A673 (cell line): ENCODE results near the gene TEAD1. TPM values are rescaled to one million over a fixed set of nuclear protein-coding genes. Genes with fewer than 3 reads are reported as not detected.
A peak's percentile ranks its signal among the peaks of the same experiment; 100 is the strongest.

ENCODE experiments used
- BruUV-seq: library from RNA; stranded (reverse); fragments of 400-500 nt; replicated peaks from 2 replicates; lab custom pipeline; 2021; lab: Mats Ljungman, UMichigan
- CTCF ChIA-PET: fragments of 300-600 bp; sonication (Branson Sonifier 250); formaldehyde crosslinking; loops from one replicate; lab custom pipeline; 2022; ENCODE audit warnings: antibody characterized with exemption; lab: Charles Lee
- POLR2A ChIA-PET: fragments of 300-600 bp; sonication (Branson Sonifier 250); formaldehyde crosslinking; loops from one replicate; lab custom pipeline; 2022; ENCODE audit warnings: antibody characterized with exemption; ENCODE audit not compliant: low non-redundant PET; lab: Charles Lee
- DNase-seq: peaks from one replicate; pipeline ENCODE4 v3.0.0-alpha.2; 2015; ENCODE audit warnings: low spot score
- H3K27ac ChIP-seq: fragments of 200-600 bp; sonication (generic); 2 replicates; pipeline ENCODE4 v1.5.1; 2016; ENCODE audit warnings: mixed run types, low read depth, mild to moderate bottlenecking, mixed read lengths, antibody characterized with exemption, low read length; ENCODE audit not compliant: poor library complexity, severe bottlenecking
- H3K27me3 ChIP-seq: fragments of 200-600 bp; sonication (generic); replicated peaks from 2 replicates; pipeline ENCODE4 v1.6.1; 2017; ENCODE audit warnings: mixed run types, low read depth, mild to moderate bottlenecking, mixed read lengths, antibody characterized with exemption, low read length; ENCODE audit not compliant: insufficient read depth, poor library complexity
- H3K36me3 ChIP-seq: fragments of 200-600 bp; sonication (generic); 2 replicates; pipeline ENCODE4 v1.6.1; 2016; ENCODE audit warnings: mixed run types, mild to moderate bottlenecking, mixed read lengths, antibody characterized with exemption, low read length; ENCODE audit not compliant: insufficient read depth, poor library complexity, severe bottlenecking
- H3K4me1 ChIP-seq: fragments of 200-600 bp; sonication (generic); 2 replicates; pipeline ENCODE4 v1.6.1; 2017; ENCODE audit warnings: mixed run types, mild to moderate bottlenecking, mixed read lengths, antibody characterized with exemption, low read length; ENCODE audit not compliant: insufficient read depth, poor library complexity, severe bottlenecking
- H3K4me3 ChIP-seq: fragments of 200-600 bp; sonication (generic); 2 replicates; pipeline ENCODE4 v1.5.1; 2016; ENCODE audit warnings: low read depth, mixed run types, mild to moderate bottlenecking, mixed read lengths, low read length; ENCODE audit not compliant: poor library complexity, severe bottlenecking
- H3K9me3 ChIP-seq: fragments of 200-600 bp; sonication (generic); 2 replicates; pipeline ENCODE4 v1.6.1; 2016; ENCODE audit warnings: mixed run types, low read depth, mild to moderate bottlenecking, mixed read lengths, antibody characterized with exemption, low read length; ENCODE audit not compliant: poor library complexity, severe bottlenecking
- EZH2 ChIP-seq: fragments of 200-600 bp; sonication (generic); IDR thresholded peaks from 2 replicates; pipeline ENCODE4 v1.6.1; 2017; ENCODE audit warnings: borderline replicate concordance, low read depth, mild to moderate bottlenecking, mixed read lengths, antibody characterized with exemption, low read length; ENCODE audit not compliant: poor library complexity, severe bottlenecking
- intact Hi-C: fragments of 100-400 bp; cut with micrococcal nuclease; formaldehyde crosslinking; loops from one replicate; pipeline ENCODE4 v1.10.0; 2022; ENCODE audit not compliant: unreplicated experiment
- total RNA-seq: library from RNA; stranded (reverse); gene quantifications from 2 replicates; pipeline ENCODE4 v1.2.3, GENCODE V29; 2021
- TF ChIP-seq, protein P1 (sequence below): fragments of 300-800, 200-600 bp; sonication (generic); conservative IDR thresholded peaks from 2 replicates; pipeline ENCODE4 v1.5.1; 2017; ENCODE audit warnings: low read depth, mild to moderate bottlenecking, antibody characterized with exemption, low read length, moderate library complexity, mixed read lengths

TEAD1 gene
- total RNA-seq, 1 experiment from 2014 or later: 81.8 TPM

DNA sequence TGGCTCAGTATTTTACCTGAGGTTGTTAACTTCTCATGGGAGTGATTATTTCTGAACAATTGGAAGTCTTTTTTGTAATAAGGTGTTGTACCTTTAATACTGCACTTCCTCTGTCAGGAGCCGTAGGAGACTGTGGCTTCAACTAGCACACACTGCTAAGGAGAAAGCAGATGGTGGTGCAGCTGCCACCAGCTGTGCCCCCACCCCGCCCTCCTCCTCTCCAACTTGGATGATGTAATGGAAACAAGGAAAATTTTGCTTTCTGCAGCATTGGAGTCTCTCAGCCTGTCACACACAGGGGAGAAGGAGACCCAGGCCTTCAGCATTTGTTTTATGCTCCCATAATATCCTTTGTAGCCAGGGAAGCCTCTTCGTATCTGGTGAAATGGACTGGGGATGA is 91.2 kb downstream of the TEAD1 start:
- Histone ChIP-seq H3K36me3 (peaks cover 5% of the 10 kb centered on the region), H3K27ac (peak overlapping the region; percentile 7), H3K4me1 (peaks cover 45% of the 10 kb centered on the region), H3K27me3 (no peaks in the 10 kb centered on the region), H3K9me3 (no peaks in the 10 kb centered on the region), H3K4me3 (no peak overlapping the region)
- CTCF ChIA-PET: interaction anchor here (0.5 kb wide), 1 partner anchor 13 kb away, joined by 3 read pairs; no protein-coding TSS in a partner anchor
- BruUV-seq: no TSS peak
- POLR2A ChIA-PET: no interaction called here
- peak; percentile 63 for DNase-seq
- intact Hi-C loops: no loop called here
- TF ChIP-seq, protein P1, sequence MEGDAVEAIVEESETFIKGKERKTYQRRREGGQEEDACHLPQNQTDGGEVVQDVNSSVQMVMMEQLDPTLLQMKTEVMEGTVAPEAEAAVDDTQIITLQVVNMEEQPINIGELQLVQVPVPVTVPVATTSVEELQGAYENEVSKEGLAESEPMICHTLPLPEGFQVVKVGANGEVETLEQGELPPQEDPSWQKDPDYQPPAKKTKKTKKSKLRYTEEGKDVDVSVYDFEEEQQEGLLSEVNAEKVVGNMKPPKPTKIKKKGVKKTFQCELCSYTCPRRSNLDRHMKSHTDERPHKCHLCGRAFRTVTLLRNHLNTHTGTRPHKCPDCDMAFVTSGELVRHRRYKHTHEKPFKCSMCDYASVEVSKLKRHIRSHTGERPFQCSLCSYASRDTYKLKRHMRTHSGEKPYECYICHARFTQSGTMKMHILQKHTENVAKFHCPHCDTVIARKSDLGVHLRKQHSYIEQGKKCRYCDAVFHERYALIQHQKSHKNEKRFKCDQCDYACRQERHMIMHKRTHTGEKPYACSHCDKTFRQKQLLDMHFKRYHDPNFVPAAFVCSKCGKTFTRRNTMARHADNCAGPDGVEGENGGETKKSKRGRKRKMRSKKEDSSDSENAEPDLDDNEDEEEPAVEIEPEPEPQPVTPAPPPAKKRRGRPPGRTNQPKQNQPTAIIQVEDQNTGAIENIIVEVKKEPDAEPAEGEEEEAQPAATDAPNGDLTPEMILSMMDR: no peak
- no peak for TF ChIP-seq EZH2

DNA sequence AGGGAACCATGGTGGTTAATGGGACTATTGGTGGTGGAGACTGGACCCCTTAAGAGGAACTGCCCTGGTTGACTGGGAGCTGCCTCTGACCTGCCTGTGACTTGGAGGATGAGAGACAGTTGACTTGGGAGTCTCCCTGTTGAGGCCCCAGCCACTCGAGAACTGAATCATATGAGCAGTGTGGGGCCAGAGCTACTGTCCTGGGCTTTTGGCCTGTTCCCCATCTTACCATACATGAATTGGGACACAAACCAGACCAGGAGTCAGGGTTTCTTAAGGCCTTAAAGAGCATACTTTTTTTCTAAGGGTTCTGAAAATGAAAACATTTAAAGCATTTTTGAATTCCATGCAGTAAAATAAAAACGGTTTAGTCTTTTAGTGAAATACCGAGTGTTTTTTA is 92.8 kb downstream of the TEAD1 start:
- ChIA-PET POLR2A (interaction anchor here (0.6 kb wide), 1 partner anchor 76 kb away, joined by 4 read pairs; no protein-coding TSS in a partner anchor), CTCF (no interaction called here)
- intact Hi-C loops: no loop called here
- no peak overlapping the region for H3K4me3 ChIP-seq
- no peaks in the 10 kb centered on the region for H3K9me3 ChIP-seq
- peaks cover 5% of the 10 kb centered on the region for H3K36me3 ChIP-seq
- DNase-seq: no peak
- peaks cover 45% of the 10 kb centered on the region for H3K4me1 ChIP-seq
- no TSS peak for BruUV-seq
- no peaks in the 10 kb centered on the region for H3K27me3 ChIP-seq
- H3K27ac ChIP-seq: no peak overlapping the region
- TF ChIP-seq, protein P1: no peak
- no peak for TF ChIP-seq EZH2

DNA sequence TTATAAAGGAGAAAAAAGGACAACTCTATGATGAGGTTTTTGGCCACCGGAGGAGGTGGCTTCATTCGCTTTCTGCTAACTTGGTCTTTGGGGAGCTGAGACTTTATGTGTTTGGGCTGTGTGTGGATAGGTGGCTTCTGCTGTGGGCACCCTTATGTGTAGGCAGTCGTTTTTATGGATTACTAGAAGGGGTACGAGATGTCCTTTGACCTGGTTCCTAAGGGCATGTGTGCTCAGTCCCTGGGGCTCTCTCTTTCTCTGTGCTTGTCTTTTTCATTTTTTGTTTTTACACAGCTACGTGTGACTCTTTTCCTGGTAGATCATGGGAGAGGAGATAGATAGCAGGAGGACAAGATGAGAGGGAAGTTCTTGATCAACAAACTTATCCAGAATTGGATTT is 93.4 kb downstream of the TEAD1 start:
- CTCF ChIA-PET: no interaction called here
- Histone ChIP-seq H3K27me3 (no peaks in the 10 kb centered on the region), H3K27ac (no peak overlapping the region), H3K36me3 (peaks cover 5% of the 10 kb centered on the region), H3K9me3 (no peaks in the 10 kb centered on the region), H3K4me1 (peaks cover 45% of the 10 kb centered on the region), H3K4me3 (no peak overlapping the region)
- no peak for TF ChIP-seq EZH2
- TF ChIP-seq, protein P1: no peak
- DNase-seq: no peak
- intact Hi-C loops: no loop called here
- BruUV-seq: no TSS peak
- POLR2A ChIA-PET: interaction anchor here (0.6 kb wide), 1 partner anchor 75 kb away, joined by 4 read pairs; no protein-coding TSS in a partner anchor
